Measurements from ENCODE around the gene MMP14.

GRCh38 chr14:22865424-22866405, 29.3 kb downstream of the MMP14 start:
- TF ChIP-seq CTCF (IDR thresholded peaks at IDR 0.05) (no peak), POLR2A (IDR thresholded peaks at IDR 0.05) (no peak), POLR2AphosphoS5 (IDR thresholded peaks at IDR 0.05; ENCODE audit: insufficient read depth in 1 of 2, low read depth in 1 of 2) (no peak)

Measured in vagina (tissue), 2 donors.